KMS-11 (cell line): ENCODE data around the gene UBE4B.

Experiments
- H2AFZ ChIP-seq: fragments of 200-600 bp; sonication (generic); 2 replicates; pipeline ENCODE4 v1.6.1; 2016; ENCODE audit warnings: antibody characterized with exemption, mixed run types, low read depth
- H3K27ac ChIP-seq: fragments of 200-600 bp; sonication (generic); 2 replicates; pipeline ENCODE4 v1.6.1; 2016; ENCODE audit warnings: mild to moderate bottlenecking, mixed run types
- H3K27me3 ChIP-seq: fragments of 200-600 bp; sonication (generic); 2 replicates; pipeline ENCODE4 v1.6.1; 2017; ENCODE audit warnings: mild to moderate bottlenecking, low read depth, mixed run types, moderate library complexity; ENCODE audit not compliant: insufficient read depth
- H3K36me3 ChIP-seq: fragments of 200-600 bp; sonication (generic); 2 replicates; pipeline ENCODE4 v1.6.1; 2017; ENCODE audit warnings: mild to moderate bottlenecking, mixed run types; ENCODE audit not compliant: insufficient read depth
- H3K4me1 ChIP-seq: fragments of 200-600 bp; sonication (generic); 2 replicates; pipeline ENCODE4 v1.6.1; 2016; ENCODE audit warnings: mild to moderate bottlenecking, low read depth, mixed run types; ENCODE audit not compliant: poor library complexity, severe bottlenecking
- H3K4me2 ChIP-seq: fragments of 200-600 bp; sonication (generic); 2 replicates; pipeline ENCODE4 v1.7.0; 2016; ENCODE audit warnings: mild to moderate bottlenecking, mixed run types
- H3K4me3 ChIP-seq: fragments of 200-600 bp; sonication (generic); IDR thresholded peaks from 2 replicates; pipeline ENCODE4 v1.6.1; 2017; ENCODE audit warnings: low read depth, low read length, mixed read lengths; ENCODE audit not compliant: insufficient read depth
- H3K79me2 ChIP-seq: fragments of 200-600 bp; sonication (generic); 2 replicates; pipeline ENCODE4 v1.6.1; 2016; ENCODE audit warnings: low read depth, mixed run types; ENCODE audit not compliant: insufficient read depth
- H3K9ac ChIP-seq: fragments of 200-600 bp; sonication (generic); 2 replicates; pipeline ENCODE4 v1.6.1; 2016; ENCODE audit warnings: mild to moderate bottlenecking, mixed run types
- H4K20me1 ChIP-seq: fragments of 200-600 bp; sonication (generic); 2 replicates; pipeline ENCODE4 v1.6.1; 2016; ENCODE audit warnings: mild to moderate bottlenecking, mixed run types; ENCODE audit not compliant: insufficient read depth
- CTCF ChIP-seq: fragments of 200-600 bp; sonication (generic); conservative IDR thresholded peaks from 2 replicates; pipeline ENCODE4 v1.6.1; 2017; ENCODE audit warnings: low read depth, mild to moderate bottlenecking, antibody characterized with exemption, low read length, moderate library complexity, mixed read lengths

Gene UBE4B

GRCh38 chr1:10051656-10052055 lies 18.9 kb downstream of the UBE4B start:
- no peaks in the 10 kb centered on the region for H3K27me3 ChIP-seq
- H4K20me1 ChIP-seq = no peaks in the 10 kb centered on the region; the same call in 1 of the 2 replicates
- H3K79me2 ChIP-seq = peaks cover 79% of the 10 kb centered on the region
- no peak for TF ChIP-seq CTCF
- H2AFZ ChIP-seq = no peak overlapping the region
- H3K4me2 ChIP-seq = no peak overlapping the region
- no peak overlapping the region for H3K9ac ChIP-seq
- H3K4me3 ChIP-seq = no peak overlapping the region
- no peaks in the 10 kb centered on the region for H3K36me3 ChIP-seq
- peaks cover 18% of the 10 kb centered on the region for H3K4me1 ChIP-seq
- no peak overlapping the region for H3K27ac ChIP-seq

GRCh38 chr1:10052347-10052746 lies 19.6 kb downstream of the UBE4B start:
- no peak overlapping the region for H3K4me2 ChIP-seq
- H3K9ac ChIP-seq = no peak overlapping the region
- no peaks in the 10 kb centered on the region for H3K36me3 ChIP-seq
- no peaks in the 10 kb centered on the region for H3K27me3 ChIP-seq
- no peak for TF ChIP-seq CTCF
- H4K20me1 ChIP-seq = no peaks in the 10 kb centered on the region; the same call in 1 of the 2 replicates
- H3K79me2 ChIP-seq = peaks cover 74% of the 10 kb centered on the region
- no peak overlapping the region for H2AFZ ChIP-seq
- peaks cover 23% of the 10 kb centered on the region for H3K4me1 ChIP-seq
- H3K27ac ChIP-seq = no peak overlapping the region
- H3K4me3 ChIP-seq = no peak overlapping the region

- H3K4me2 ChIP-seq = no peak overlapping the region
- no peak overlapping the region for H3K27ac ChIP-seq
- H3K36me3 ChIP-seq = no peaks in the 10 kb centered on the region
- no peak overlapping the region for H3K4me3 ChIP-seq
- H4K20me1 ChIP-seq = 0 out of 2 replicates have a peak, but pooled peaks cover 3% of the 10 kb centered on the region
- H3K79me2 ChIP-seq = peaks cover 76% of the 10 kb centered on the region
- peaks cover 23% of the 10 kb centered on the region for H3K4me1 ChIP-seq
- no peak for TF ChIP-seq CTCF
- H3K9ac ChIP-seq = no peak overlapping the region
- no peak overlapping the region for H2AFZ ChIP-seq
- no peaks in the 10 kb centered on the region for H3K27me3 ChIP-seq
Measured at GRCh38 chr1:10054465-10054864, 21.7 kb downstream of the UBE4B start.

GRCh38 chr1:10056599-10056987 lies 23.8 kb downstream of the UBE4B start:
- H3K9ac ChIP-seq = no peak overlapping the region
- 0 out of 2 replicates have a peak, but pooled peaks cover 3% of the 10 kb centered on the region for H4K20me1 ChIP-seq
- peaks cover 23% of the 10 kb centered on the region for H3K4me1 ChIP-seq
- no peak overlapping the region for H3K4me3 ChIP-seq
- no peaks in the 10 kb centered on the region for H3K27me3 ChIP-seq
- H3K27ac ChIP-seq = peak overlapping the region; percentile 41; the same call in 1 of the 2 replicates
- H2AFZ ChIP-seq = no peak overlapping the region
- H3K36me3 ChIP-seq = no peaks in the 10 kb centered on the region
- peak overlapping the region; percentile 46 for H3K4me2 ChIP-seq
- TF ChIP-seq CTCF = no peak
- H3K79me2 ChIP-seq = peaks cover 63% of the 10 kb centered on the region
